BJ (cell line): ENCODE results near the gene GALNTL6. TPM values are rescaled to one million over a fixed set of nuclear protein-coding genes. Genes with fewer than 3 reads are reported as not detected.

ENCODE experiments used
- CTCF ChIA-PET: fragments of 350-600 bp; formaldehyde crosslinking; extraction: SDS; loops from one replicate; lab custom pipeline; 2021; ENCODE audit warnings: antibody characterized with exemption, inconsistent platforms; lab: Yijun Ruan, JAX
- POLR2A ChIA-PET: fragments of 300-600 bp; sonication (Branson Sonifier 250); formaldehyde crosslinking; extraction: SDS; loops from one replicate; lab custom pipeline; 2021; ENCODE audit warnings: antibody characterized with exemption; lab: Charles Lee
- DNase-seq: peaks from one replicate; pipeline ENCODE4 v3.0.0-alpha.2; 2011; ENCODE audit warnings: low read depth
- H3K27me3 ChIP-seq: 2 replicates; pipeline ENCODE4 v1.6.0; 2011; ENCODE audit warnings: low read length; ENCODE audit not compliant: control insufficient read depth, insufficient read depth
- H3K36me3 ChIP-seq: 2 replicates; pipeline ENCODE4 v1.5.1; 2011; ENCODE audit warnings: low read length; ENCODE audit not compliant: control insufficient read depth, insufficient read depth
- H3K4me3 ChIP-seq: 2 replicates; pipeline ENCODE4 v1.5.1; 2011; ENCODE audit warnings: low read depth, mild to moderate bottlenecking, control low read depth, low read length
- CTCF ChIP-seq: IDR thresholded peaks from 2 replicates; pipeline ENCODE4 v1.5.1; 2011; ENCODE audit warnings: low read depth, mild to moderate bottlenecking, control low read depth, inconsistent platforms, low read length, moderate library complexity; ENCODE audit not compliant: insufficient read depth
- polyA plus RNA-seq: library from polyadenylated mRNA; depleted of rRNA; stranded (reverse); fragments of >200 nt; gene quantifications from 2 replicates; pipeline ENCODE4 v1.2.3, GENCODE V29; 2011

Gene GALNTL6
- polyA plus RNA-seq, 1 experiment: 0.02 TPM

GRCh38 chr4:172497321-172497720 is 684.1 kb downstream of the GALNTL6 start:
- DNase-seq: no peak
- H3K4me3 ChIP-seq: no peak overlapping the region
- no peaks in the 10 kb centered on the region for H3K27me3 ChIP-seq
- H3K36me3 ChIP-seq: no peaks in the 10 kb centered on the region
- CTCF ChIA-PET: no interaction called here
- POLR2A ChIA-PET: no interaction called here
- TF ChIP-seq CTCF: no peak

- POLR2A ChIA-PET: no interaction called here
- H3K27me3 ChIP-seq: no peaks in the 10 kb centered on the region
- no peak for TF ChIP-seq CTCF
- DNase-seq: no peak
- CTCF ChIA-PET: interaction anchor here (1.3 kb wide), 1 partner anchor 14 kb away, joined by 4 read pairs; no protein-coding TSS in a partner anchor
- no peaks in the 10 kb centered on the region for H3K36me3 ChIP-seq
- no peak overlapping the region for H3K4me3 ChIP-seq
Measured at GRCh38 chr4:172514011-172514410, 700.8 kb downstream of the GALNTL6 start.

- Histone ChIP-seq H3K4me3 (no peak overlapping the region), H3K36me3 (no peaks in the 10 kb centered on the region), H3K27me3 (no peaks in the 10 kb centered on the region)
- POLR2A ChIA-PET: no interaction called here
- TF ChIP-seq CTCF: no peak
- CTCF ChIA-PET: interaction anchor here (0.5 to 1.3 kb wide), 2 partner anchors 11 to 15 kb away, joined by 3 to 4 read pairs; no protein-coding TSS in a partner anchor
- DNase-seq: no peak
Measured at GRCh38 chr4:172514801-172515200, 701.6 kb downstream of the GALNTL6 start.

GRCh38 chr4:172515266-172515879 is 702.2 kb downstream of the GALNTL6 start:
- TF ChIP-seq CTCF: no peak
- DNase-seq: peak; percentile 9
- H3K27me3 ChIP-seq: no peaks in the 10 kb centered on the region
- ChIA-PET CTCF (interaction anchor here (0.5 to 1.3 kb wide), 2 partner anchors 12 to 16 kb away, joined by 3 to 4 read pairs; no protein-coding TSS in a partner anchor), POLR2A (no interaction called here)
- no peak overlapping the region for H3K4me3 ChIP-seq
- H3K36me3 ChIP-seq: no peaks in the 10 kb centered on the region

GRCh38 chr4:172517391-172517790 is 704.2 kb downstream of the GALNTL6 start:
- no peak for TF ChIP-seq CTCF

More at GRCh38 chr4:172517391-172517790, 704.2 kb downstream of the GALNTL6 start:
- H3K27me3 ChIP-seq: no peaks in the 10 kb centered on the region
- ChIA-PET POLR2A (no interaction called here), CTCF (no interaction called here)
- no peak overlapping the region for H3K4me3 ChIP-seq
- no peaks in the 10 kb centered on the region for H3K36me3 ChIP-seq
- no peak for DNase-seq
